Neural progenitor cell (in vitro differentiated cells): ENCODE data around the gene SMS.

Experiments used
- EZH2 ChIP-seq: fragments of 200-600 bp; sonication (generic); IDR thresholded peaks from 2 replicates; pipeline ENCODE4 v1.6.1; 2017; ENCODE audit warnings: antibody characterized with exemption, mild to moderate bottlenecking, moderate library complexity
- TF ChIP-seq, protein P1 (sequence below): fragments of 200-600 bp; sonication (generic); IDR thresholded peaks from 2 replicates; pipeline ENCODE4 v1.5.1; 2017; ENCODE audit warnings: antibody characterized with exemption, mild to moderate bottlenecking

DNA sequence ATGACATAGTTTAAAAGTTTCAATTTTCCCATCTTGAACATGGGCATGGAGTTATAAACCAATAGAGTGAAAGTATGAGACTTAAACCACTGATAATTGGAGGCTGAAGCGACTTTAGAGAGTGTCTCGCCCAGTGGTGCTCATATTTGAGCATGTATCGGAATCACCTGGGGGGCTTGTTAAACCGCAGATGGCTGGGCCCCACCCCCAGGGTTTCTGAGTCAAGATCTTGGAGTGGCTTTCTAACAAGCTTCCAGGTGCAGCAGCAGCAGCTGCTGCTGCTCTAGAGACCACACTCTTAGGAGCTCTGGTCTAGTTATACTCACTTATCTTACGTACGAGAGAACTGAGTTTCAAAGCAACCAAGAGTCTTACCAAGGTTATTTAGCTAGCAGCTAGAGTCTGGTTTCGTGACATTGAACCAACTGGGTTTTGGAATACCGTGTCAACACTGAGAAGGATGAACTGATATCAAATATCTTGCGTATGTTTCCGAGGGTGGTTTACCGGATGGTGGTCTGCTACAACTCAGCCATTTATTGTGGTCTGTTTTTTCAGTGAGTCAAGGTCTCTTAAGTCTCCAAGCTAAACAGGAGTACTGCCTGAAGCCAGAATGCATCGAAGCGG lies 97.5 kb downstream of the SMS start:
- TF ChIP-seq, protein P1, sequence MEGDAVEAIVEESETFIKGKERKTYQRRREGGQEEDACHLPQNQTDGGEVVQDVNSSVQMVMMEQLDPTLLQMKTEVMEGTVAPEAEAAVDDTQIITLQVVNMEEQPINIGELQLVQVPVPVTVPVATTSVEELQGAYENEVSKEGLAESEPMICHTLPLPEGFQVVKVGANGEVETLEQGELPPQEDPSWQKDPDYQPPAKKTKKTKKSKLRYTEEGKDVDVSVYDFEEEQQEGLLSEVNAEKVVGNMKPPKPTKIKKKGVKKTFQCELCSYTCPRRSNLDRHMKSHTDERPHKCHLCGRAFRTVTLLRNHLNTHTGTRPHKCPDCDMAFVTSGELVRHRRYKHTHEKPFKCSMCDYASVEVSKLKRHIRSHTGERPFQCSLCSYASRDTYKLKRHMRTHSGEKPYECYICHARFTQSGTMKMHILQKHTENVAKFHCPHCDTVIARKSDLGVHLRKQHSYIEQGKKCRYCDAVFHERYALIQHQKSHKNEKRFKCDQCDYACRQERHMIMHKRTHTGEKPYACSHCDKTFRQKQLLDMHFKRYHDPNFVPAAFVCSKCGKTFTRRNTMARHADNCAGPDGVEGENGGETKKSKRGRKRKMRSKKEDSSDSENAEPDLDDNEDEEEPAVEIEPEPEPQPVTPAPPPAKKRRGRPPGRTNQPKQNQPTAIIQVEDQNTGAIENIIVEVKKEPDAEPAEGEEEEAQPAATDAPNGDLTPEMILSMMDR = no peak
- TF ChIP-seq EZH2 = no peak
